Activated CD8-positive, alpha-beta memory T cell treated with anti-CD3 and anti-CD28 coated beads for 4 hours (primary cell): ENCODE results near the gene HLA-DRB5.
"Not testable (repeated sequence)": the region's sequence is repeated elsewhere in the genome, so short reads cannot be mapped to it uniquely, and the experiment has no call there.

Source experiments
- DNase-seq, 2 donors: peaks; one replicate each; pipeline ENCODE4 v3.0.0-alpha.2; 2020; ENCODE audit warnings: low read depth in 2 of 2

Gene HLA-DRB5

GRCh38 chr6:32529697-32530430, at the start of gene HLA-DRB5:
Gene HLA-DRB5, minus strand, starts transcription at chr6:32530287. Its CDS starts 63 bp downstream, at chr6:32530224.
- no peak for DNase-seq

DNA sequence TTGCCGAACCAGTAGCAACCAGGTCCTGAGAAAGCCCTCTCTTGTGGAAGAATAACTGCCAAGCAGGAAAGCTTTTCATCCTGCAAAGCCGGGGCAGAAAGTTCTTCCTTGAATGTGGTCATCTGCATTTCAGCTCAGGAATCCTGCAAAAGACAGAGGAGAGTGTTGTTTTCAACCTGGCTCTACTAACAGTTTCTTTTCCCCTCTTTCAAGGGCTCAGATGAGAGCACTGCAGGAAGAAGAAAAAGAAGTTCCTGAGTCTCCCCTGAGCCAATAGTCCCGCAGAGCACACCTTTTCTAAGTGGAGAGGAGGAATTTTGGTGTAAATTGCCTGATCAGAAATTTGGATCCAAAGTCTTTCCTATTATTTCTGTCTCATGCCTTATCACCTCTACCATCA, 48.9 kb upstream of the HLA-DRB5 start:
- DNase-seq: no peak

GRCh38 chr6:32577493-32577892, 47.4 kb upstream of the HLA-DRB5 start:
- DNase-seq: not testable (repeated sequence)

GRCh38 chr6:32576250-32576649, 46.2 kb upstream of the HLA-DRB5 start:
- no peak for DNase-seq

DNA sequence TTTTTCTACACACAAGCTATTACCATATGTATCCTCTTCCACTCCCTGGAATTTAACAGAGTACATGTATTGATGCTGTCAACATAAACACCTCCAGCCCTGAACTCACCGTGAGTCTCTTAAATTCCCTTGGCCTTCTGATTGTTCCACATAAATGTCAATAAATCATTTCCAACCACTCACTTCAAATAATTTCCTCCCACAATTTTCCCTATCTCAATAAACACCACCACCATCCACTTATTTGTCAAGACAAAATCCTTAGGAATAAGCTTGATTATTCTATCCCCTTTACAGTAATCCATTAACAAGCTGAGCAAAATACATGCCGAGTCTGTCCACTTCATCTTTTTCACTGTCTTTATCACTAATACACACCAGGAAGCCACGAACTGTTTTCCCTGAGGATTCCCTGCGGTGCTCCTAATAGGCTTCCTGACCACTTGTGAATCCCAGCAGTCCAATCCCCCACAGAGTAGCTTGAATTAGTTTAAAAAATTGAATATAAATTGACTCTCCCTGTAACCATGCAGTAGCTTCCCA, 40.3 kb upstream of the HLA-DRB5 start:
- DNase-seq: no peak

GRCh38 chr6:32568561-32568960, 38.5 kb upstream of the HLA-DRB5 start:
- DNase-seq: no peak

GRCh38 chr6:32566957-32567356, 36.9 kb upstream of the HLA-DRB5 start:
- DNase-seq: no peak

GRCh38 chr6:32565511-32565910, 35.4 kb upstream of the HLA-DRB5 start:
- no peak for DNase-seq

DNA sequence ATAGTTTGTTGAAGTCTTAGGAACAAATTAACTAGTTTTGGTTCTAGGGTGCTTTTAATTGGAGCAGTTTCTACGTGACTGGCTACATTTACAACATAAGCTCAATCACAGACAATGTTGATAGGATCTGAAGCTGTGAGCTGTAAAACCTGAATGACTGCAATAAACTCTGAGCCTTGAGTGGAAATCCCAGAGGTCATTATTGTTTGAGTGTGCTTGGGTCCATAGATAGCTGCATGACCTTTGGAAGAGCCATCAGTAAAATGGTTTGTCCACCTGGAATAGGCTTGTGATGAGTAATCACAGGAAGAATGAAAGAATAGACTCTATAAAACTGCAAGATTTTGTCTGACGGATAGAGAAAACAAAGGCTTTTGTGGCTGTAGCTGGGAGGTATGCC, 32.9 kb upstream of the HLA-DRB5 start:
- no peak for DNase-seq

GRCh38 chr6:32559747-32560146, 29.7 kb upstream of the HLA-DRB5 start:
- no peak for DNase-seq

DNA sequence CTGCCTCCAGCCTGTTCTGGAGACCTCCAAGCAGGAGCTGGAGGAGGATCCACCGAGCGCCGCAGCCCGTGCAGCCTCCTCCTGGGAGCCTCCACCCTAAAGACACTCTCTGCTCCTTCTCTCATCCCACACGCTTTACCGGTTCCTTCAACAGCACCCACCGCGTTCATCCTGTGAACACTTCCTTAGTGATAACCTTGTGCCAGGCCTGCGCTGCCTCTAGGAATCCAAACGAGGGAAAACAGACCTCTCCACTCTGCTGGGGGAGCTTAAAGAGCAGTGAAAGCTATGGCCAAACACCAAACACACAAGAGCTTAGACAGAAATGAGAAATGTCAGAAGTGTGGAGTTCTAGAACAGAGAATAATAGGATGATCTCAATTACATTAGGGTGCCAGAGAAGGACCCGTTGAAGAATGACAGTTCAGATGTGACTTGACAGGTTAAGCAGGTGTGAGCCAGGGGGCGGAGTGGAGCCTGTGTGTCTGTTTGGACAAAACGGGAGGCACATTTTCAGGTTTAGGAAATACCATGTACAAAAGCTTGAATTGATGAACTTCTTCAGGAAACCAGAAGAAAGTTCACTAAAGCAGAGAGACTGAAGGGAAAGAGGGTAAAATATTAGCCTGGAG, 28.5 kb upstream of the HLA-DRB5 start:
- DNase-seq: no peak

- no peak for DNase-seq
Observed at GRCh38 chr6:32554116-32554965, 24.3 kb upstream of the HLA-DRB5 start.

DNA sequence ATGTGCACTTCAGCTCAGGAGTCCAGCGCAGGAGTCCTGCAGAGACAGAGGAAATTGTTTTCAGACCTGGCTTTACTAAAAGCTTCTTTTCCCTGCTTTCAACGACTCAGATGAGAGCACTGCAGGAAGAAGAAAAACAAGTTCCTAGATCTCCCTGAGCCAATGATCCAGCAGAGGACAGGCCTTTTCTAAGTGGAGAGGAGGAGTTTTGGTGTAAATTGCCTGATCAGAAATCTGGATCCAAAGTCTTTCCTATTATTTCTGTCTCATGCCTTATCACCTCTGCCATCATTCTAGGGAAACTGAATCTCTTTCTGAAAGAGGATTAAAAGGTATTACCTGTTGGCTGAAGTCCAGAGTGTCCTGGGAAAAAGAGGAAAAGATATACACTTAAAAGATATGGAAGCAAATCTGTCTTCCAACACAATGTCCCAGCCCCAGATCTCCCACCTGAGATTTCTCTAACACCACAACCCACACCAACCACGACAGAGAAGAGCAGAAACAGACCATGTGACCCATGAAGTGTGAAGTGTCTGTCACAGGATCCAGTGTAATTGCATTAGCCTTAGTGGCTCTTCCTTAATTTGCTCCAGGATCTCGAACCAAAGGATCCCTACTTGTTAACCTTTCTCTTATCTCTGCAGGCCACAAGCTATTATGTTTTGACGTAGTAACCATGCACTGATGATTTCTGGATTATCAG, 23.1 kb upstream of the HLA-DRB5 start:
- DNase-seq: no peak

GRCh38 chr6:32551410-32551809, 21.3 kb upstream of the HLA-DRB5 start:
- DNase-seq: no peak

DNA sequence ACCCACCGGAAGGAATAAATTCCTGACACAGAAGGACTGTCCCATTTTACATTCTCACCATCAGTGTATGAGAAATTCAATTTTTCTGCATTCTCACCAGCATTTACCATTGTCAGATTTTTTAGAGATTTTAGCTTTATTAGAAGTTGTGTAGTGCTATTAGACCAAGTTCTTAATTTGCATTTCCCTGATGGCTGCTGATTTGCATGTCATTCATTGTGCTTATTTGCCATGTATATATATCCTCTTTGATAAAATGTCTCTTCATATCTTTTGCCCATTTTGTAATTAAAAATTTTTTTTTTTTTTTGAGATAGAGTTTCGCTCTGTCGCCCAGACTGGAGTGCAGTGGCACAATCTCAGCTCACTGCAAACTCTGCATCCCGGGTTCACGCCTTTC, 9.8 kb upstream of the HLA-DRB5 start:
- no peak for DNase-seq

DNA sequence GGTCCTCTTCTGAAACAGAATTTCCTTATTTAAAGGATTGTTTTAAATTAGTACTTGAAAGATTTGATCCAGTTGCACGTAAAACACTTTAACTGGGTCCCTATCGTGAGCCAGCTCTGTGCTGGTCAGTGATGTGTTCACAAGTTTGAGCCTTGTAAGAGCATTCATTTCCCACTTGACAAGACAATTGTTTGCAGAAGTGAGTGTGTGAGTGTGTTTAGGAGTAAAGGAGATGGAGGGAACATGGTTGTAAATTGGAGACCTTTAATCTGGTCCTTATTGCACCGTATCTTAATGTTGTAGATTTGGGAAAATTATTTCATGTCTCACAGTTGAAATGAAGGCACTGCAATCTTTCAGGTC, 325 bp upstream of the HLA-DRB5 start:
- not testable (repeated sequence) for DNase-seq

- DNase-seq: no peak
Observed at GRCh38 chr6:32522302-32523047, 7.6 kb downstream of the HLA-DRB5 start.

DNA sequence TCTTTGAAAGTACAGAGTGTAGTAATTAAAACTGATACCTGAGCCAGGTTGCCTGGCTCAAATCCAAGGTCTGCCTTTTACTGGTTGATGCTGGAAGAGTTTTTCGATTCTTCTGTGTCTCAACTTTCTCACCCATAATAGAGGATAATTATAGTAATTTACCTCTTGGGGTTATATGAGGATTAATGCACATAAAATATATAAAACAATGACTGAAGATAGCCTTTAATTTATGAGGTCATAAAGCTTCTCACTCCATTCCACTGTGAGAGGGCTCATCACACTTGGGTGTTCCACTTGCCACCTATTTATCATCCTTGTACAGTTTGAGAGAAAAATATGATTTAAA, 10.2 kb downstream of the HLA-DRB5 start:
- DNase-seq: no peak

DNA sequence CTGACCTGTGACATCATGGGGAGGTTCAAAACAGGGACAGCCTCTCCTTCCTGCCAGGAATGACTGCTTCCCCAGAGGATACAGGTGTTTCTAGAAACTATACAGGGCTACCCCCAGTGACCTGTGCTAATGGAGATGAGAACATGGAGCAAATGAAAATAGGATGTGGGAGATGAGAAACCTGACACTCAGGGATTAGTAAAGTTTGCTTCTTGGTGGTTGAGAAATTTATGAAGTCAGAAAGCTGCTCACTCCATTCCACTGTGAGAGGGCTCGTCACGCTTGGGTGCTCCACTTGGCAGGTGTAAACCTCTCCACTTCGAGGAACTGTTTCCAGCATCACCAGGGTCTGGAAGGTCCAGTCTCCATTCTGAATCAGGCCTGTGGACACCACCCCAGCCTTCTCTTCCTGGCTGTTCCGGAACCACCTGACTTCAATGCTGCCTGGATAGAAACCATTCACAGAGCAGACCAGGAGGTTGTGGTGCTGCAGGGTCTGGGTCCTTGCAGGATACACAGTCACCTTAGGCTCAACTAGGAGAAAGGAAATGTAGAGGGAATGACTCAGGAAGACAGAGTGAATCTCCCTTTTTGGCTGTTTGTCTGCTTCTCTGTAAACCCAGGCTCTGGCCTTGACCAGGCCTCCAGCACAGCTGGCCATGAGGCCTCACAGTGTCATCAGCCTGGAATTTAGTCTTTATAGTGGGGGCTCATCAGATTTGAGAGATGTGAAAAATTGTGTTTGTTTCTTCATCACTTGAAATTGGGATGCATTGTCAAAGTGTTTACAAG, 10.8 kb downstream of the HLA-DRB5 start:
- DNase-seq: no peak
